Spleen (tissue), 7 donors: ENCODE data around the gene CD38.
"Not testable (repeated sequence)": the region's sequence is repeated elsewhere in the genome, so short reads cannot be mapped to it uniquely, and the experiment has no call there.

Source experiments
- POLR2A ChIP-seq, 3 donors: fragments of 450-650 bp; IDR thresholded peaks; one replicate each; pipeline ENCODE4 v1.5.1; 2017; ENCODE audit warnings: antibody characterized with exemption in 3 of 3, mild to moderate bottlenecking in 1 of 3
- POLR2AphosphoS5 ChIP-seq, 3 donors: sonication (generic); formaldehyde crosslinking; IDR thresholded peaks; one replicate each; pipeline ENCODE4 v1.5.1; 2017; ENCODE audit warnings: antibody characterized with exemption in 3 of 3
- TF ChIP-seq, protein P1 (sequence below), 11 experiments: fragments of 200-600 bp in 7 of 11; fragments of 450-650 bp in 4 of 11; sonication (generic) in 4 of 11; IDR thresholded peaks in 8 of 11; conservative IDR thresholded peaks in 3 of 11; 1 replicate in 7 of 11; 2 replicates in 4 of 11; pipeline versions ENCODE4 v1.4.0 to v1.8.0; 2016 to 2021; ENCODE audit warnings: antibody characterized with exemption in 11 of 11, inconsistent platforms in 4 of 11, mild to moderate bottlenecking in 1 of 11
- donor health status: DM: no; HTN: no; CAD: no; lungs with moderate emphysema.
- donor health status: DM: no; HTN: no; CAD: no.
- donor health status: DM: no; HTN: no; CAD: no.

DNA sequence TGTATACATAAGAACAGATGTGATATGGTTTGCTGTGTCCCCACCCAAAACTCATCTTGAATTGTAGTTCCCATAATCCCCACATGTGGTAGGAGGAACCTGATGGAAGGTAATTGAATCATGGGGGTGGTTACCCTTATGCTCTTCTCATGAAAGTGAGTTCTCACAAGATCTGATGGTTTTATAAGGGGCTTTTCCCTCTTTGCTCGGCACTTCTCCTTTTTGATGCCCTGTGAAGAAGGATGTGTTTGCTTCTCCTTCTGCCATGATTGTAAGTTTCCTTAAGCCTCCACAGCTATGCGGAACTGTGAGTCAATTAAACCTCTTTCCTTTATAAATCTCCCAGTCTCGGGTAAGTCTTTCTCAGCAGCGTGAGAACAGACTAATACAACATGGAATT is 83.1 kb downstream of the CD38 start:
- TF ChIP-seq, protein P1, sequence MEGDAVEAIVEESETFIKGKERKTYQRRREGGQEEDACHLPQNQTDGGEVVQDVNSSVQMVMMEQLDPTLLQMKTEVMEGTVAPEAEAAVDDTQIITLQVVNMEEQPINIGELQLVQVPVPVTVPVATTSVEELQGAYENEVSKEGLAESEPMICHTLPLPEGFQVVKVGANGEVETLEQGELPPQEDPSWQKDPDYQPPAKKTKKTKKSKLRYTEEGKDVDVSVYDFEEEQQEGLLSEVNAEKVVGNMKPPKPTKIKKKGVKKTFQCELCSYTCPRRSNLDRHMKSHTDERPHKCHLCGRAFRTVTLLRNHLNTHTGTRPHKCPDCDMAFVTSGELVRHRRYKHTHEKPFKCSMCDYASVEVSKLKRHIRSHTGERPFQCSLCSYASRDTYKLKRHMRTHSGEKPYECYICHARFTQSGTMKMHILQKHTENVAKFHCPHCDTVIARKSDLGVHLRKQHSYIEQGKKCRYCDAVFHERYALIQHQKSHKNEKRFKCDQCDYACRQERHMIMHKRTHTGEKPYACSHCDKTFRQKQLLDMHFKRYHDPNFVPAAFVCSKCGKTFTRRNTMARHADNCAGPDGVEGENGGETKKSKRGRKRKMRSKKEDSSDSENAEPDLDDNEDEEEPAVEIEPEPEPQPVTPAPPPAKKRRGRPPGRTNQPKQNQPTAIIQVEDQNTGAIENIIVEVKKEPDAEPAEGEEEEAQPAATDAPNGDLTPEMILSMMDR (IDR thresholded peaks at IDR 0.05 in 8 of 11, conservative IDR thresholded peaks at IDR 0.05 in 3 of 11): not testable (repeated sequence)
- not testable (repeated sequence) for TF ChIP-seq POLR2AphosphoS5, POLR2A (IDR thresholded peaks at IDR 0.05)
